NCI-H1048 (cell line): ENCODE measurements around the gene THAP4.
A peak's percentile ranks its signal among the peaks of the same experiment; 100 is the strongest.

Experiments
- DNase-seq: peaks from one replicate; lab custom pipeline; 2025; lab: John Stamatoyannopoulos, UW

THAP4 gene

DNA sequence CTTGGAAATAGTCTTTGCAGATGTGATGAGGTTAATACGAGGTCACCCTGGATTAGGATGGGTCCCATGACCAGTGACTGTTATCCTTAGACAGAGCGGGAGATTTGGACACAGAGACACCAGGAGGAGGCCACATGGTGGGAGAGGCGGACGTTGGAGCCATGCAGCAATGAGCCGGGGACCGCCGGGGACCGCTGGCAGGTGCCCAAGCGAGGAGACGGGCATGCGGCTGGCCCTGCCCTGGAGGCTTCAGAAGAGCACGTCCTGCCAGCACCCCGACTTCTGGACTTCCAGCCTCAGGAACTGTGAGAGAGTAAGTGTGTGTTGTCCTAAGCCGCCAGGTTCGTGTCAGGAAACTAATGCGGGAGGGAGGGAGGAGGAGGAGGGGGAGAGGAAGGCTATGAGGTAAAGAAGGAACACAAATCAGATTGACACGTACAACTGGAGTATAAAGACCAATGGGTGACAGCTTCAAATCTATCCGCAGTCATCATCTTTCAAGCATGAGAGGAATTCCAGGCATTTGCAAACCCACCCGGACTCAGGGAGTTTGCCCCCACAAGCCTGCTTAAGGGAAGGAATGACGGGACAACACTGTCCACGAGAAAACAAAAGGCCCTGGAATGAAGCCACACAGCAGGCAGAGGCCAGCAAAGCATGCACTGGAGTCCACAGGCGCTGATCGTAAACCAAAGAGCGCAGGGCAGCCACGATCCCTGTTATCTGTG is 90.0 kb downstream of the THAP4 start:
- DNase-seq = no peak

DNA sequence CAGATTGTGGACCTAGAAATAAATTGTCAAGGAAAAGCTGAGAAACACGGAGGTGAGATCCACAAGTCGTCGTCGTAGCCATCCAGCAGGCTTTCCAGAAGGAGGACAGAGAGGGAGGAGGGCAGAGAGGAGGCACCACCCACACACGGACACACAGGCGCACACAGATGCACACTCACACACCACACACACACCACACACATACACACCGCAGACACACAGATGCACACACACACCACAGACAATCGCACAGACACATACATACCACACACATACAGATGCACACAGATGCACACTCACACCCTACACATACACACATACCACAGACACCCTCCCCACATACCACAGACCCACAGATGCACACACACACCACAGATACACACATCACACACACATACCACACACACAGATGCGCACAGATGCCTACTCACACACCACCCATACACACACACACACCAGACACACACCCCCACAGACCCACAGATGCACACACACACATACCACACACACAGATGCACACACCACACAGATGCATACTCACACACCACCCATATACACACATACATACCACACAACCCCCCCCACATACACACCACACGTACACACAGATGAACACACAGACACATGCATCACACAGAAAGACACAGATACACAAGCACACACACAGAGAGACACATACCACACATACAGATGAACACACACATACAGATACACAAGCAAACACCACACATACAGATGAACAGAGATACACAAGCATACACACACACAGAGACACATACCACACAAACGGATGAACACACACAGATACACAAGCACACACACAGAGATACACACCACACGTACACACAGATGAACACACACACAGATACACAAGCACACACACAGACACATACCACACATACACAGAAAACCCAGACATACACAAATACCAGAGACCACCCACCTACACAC is 91.2 kb downstream of the THAP4 start:
- no peak for DNase-seq

DNA sequence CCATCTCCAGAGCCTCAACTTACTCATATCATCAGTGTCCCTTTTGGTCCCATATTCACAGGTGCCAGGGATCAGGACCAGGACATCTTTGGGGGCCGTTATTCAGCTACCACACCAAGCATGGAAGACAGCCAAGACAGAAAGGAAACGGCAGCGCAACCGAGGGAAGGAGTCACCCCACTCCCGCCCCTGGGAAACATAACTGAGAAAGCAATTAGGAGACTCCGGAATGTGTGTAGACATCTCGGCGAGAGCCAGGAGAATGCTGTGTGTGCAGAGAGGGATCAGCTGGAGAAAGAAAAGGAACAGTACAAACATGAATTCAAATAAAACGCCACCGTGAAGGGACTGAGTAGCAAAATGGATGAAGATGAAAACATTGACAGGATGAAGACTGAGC is 91.9 kb downstream of the THAP4 start:
- no peak for DNase-seq

DNA sequence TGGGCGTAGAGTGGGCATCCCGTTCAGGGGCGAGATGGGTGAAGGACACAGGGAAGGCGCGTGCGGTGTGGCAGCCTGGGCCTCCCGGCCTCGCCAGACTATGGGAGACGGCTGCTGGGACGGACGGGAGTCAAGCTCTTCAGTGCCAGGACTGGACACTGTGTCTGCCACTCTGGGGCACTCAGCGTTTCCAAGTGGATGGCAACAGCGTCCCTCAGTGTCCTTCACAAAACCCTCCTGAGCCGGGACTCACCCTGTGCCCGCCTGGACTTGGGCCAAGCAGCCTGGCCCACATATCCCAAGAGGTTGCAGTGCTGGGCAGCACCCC is 94.7 kb downstream of the THAP4 start:
- no peak for DNase-seq

DNA sequence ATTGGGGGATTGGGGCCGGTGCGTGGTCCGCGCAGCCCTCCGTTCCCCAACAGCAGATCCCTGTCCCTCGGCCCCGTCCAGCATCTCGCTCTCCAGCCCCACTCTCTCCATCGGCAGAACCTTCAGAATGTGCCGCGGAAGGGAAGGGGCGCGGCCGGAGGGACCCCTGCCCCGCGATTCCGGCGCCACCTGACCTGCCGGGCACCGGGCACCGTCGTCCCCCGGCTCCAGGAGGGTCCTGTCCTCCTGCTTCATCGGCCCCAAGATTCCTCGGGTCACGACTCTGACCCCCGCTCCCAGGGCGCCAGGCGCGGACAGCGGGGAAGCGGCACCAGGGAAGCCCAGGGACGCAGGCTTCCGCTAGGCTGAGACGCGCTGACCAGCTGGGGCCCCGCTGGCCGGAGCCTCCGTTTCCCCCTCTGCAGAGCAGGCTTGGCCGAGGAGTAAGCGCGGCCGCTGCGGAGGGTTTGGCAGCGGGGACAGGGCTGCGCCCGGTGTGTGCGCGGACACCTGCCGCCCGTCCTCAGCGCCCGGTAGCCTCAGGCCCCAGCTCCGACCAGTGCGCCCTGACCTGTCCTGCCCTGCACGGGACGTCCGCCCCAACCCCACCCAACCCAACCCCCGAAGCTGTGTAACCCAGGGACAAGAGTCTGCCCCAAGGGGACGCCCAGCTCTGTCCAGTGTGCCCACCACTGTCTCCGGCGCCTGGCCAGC is 95.2 kb downstream of the THAP4 start:
- no peak for DNase-seq

DNA sequence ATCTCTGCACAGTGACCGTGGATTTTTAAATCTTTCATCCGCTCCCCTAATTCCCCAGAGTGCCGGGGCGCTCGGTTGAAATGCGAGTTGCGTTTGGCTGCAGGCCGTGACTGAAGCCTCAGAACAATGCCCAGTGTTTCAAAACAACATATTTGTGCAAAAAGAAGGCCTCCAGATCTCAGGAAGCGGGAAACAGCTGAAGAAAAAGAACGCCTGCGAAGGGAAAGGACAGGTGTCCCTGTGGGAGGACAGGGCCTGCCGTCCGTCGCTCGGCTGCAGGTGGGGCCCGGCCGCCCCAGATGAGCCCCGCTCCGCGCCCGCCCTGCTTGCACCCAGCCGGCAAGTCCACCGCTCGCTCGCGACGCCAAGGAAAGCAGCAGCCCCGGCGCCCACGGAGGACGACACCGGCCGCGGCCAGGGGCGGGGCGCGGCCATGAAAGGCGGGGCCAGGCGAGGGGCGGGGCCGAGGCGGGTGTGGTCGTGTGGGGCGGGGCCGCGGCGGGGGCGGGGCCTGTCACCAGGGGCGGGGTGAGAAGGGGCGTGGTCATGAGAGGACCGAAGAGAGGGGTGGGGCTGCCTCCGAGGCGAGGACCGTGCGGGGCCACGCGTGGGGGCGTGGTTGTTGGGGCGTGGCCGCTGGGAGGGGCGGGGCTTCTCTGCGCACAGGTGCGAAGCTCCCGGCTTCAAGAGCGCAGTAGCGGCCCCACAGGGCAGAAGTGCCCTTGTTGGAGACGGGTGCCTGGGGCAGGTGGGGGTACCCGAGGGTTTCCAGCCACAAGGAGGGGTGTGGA is 96.0 kb downstream of the THAP4 start:
- DNase-seq = peak; percentile 51

DNA sequence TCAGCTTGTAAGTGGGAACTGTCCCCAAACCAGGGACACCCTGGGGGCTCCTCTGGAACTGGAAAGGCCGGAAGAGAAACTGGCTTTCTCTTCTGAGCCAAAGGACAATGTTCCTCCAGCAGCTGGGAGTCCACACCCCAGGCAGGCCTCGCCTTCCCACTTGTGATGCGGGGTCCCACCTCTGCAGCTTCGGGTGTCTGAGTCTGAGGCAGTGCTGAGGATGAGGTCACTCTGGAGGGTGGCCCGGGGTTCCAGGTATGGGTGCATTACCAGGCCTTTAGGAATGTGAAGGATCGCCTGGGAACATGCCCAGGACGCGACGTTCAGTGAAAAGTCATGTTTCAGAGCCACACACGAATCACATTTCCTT is 96.6 kb downstream of the THAP4 start:
- no peak for DNase-seq

DNA sequence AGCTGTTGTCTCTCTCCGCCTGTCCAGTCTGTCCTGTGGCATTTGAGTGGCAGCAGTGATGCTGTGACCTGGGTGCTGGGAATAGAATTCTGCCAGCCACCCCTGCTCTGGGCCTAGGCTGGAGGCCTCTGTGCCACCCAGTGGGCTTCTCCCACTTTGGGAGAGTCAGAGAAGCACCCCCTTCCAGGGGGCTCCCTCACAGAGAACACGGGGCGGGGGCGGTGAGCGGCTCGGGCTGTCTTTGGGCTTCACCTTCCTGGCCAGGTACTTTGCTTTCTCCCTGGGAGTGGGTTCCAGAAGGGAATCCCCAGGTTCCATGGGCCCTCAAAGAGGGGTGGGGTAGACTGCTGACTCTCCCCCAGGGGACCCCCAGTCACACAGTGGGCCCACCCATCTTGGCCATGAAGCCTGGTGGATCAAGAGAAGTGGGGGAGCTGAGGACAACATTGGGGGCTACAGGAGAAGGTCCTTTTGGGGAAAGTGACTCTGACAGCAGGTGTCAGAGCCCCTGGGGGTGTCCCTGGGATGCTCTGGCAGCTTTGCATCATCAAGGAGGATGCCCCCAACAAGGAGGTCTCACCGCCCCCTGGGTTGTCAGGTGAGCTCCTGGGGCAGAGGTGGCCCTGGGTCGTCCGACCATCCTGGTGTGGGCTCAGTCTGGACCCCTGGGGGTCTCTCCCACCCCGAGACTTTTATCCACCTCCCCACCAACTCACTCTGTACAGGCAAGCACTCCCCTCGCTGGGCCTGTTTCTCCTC is 97.2 kb downstream of the THAP4 start:
- DNase-seq = no peak

DNA sequence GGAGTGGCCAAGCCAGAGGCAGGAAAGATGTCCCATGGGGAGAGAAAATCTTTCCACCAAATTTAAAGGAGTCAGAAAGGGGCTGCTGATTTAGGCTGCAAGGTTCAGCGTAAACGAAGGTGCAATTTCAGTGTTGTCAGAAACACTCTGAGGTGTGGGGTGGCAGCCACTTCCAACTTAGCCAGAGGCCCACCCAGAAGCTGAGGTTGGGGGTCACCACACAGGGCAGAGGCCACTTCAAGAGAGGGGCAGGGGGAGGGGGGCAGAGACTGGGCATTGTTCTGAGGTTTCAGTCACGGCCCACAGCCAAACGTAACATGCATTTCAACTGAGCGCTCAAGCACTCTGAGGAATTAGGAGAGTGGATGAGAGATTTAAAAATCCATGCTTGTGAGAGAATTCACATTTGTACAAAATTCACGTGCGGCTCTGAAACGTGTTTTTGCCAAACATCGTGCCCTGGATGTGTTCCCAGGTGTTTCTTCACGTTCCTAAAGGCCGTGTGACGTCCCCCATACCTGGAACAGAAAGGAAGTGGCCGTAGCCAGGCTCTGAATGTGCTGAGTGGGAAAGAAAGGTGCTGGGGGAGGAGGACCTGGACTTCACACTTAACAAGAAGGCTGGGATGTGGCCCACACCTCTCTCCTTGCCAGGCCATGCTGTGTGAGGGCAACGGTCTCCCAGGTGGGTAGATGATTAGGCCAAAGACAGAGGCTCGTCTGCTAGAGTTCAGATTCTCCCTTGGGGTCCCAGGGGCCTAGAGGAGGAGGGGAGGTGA is 97.9 kb downstream of the THAP4 start:
- no peak for DNase-seq

DNA sequence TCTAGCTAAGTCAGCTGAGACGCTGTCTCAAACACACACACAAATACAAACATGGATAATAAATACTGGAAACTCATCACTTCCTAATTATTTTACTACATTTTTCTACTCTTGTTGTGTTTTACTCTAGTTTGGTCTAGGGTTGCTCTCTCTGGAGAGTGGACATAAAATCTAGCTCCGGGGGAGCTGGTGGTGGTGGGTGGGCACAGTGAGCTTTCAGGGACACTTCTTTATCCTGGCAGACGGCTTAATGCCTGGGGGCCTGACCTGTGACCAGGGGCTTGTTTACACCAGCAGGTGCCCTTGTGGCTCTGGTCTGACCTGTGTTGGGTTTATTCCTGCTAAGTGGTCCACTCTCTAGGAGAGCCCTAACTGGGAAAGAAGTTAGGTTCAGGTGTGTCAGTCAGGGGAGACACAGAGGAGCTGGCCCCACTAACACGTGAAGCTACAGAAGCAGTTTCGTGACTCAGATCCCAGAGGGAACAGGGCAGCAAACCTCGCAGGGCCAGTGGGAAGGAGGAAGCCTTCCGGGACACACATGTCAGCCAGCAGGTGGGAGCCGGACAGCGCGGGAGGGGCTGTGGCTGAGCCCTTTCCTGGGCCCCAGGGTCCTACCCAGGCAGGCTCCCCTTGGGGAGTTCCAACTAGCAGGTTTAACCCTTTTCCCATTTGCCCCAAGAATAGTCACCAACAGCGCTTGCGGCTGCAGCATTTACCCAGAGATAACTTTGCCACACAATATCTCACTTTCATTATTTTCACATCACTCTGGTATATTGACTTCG is 100.9 kb downstream of the THAP4 start:
- DNase-seq = no peak

DNA sequence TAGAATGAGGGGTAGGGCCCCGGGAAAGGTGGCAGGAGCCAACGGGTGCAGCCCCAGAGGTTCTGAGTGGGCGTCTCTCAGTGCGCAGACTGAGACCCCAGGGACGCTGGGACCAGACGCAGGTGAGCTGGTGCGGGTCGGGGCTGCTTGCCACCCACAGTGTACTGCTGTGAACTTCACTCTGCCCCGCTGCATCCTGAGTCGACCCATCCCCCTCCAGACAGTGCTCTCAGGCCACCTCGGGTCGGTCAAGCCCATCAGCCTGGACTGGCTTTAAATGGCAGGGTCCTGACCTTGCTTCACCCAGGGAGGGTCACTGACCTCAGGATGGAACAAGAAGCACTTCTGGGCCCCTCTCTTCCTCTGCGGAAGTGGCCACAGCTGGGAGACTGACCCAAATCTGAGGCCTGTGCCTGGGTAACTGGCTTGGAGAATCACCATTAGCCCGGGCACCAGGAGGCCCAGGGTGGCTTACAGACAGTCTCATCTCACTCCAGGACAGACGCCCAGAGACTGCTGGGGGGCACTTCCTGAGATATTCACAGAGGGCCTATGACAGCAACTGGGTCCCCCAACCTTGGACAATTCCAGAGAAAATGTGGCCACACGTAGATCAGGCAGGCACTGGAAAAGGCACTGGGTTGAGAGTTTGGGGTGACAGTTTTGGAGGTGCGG is 102.1 kb downstream of the THAP4 start:
- DNase-seq = no peak
